Endothelial cell of umbilical vein (primary cell): ENCODE measurements around the gene GPSM1.

ENCODE experiments used
- CTCF ChIP-seq, 2 donors: IDR thresholded peaks; 1 replicate in 1 of 2; 2 replicates in 1 of 2; pipeline ENCODE4 v1.5.1; 2011; ENCODE audit warnings: low read length in 2 of 2, mild to moderate bottlenecking in 2 of 2, moderate library complexity in 2 of 2, control low read depth in 1 of 2, inconsistent platforms in 1 of 2, low read depth in 1 of 2; ENCODE audit not compliant: insufficient read depth in 1 of 2; ENCODE audit errors: extremely low read depth in 1 of 2
- FOS ChIP-seq: IDR thresholded peaks from 2 replicates; pipeline ENCODE4 v1.6.1; 2011; ENCODE audit warnings: mild to moderate bottlenecking, low read length, moderate library complexity, borderline replicate concordance; ENCODE audit not compliant: insufficient read depth
- MAX ChIP-seq: IDR thresholded peaks from 2 replicates; pipeline ENCODE4 v1.6.1; 2011; ENCODE audit not compliant: insufficient read depth, insufficient read length
- MYC ChIP-seq: IDR thresholded peaks from one replicate; pipeline ENCODE4 v1.6.1; 2011; ENCODE audit warnings: mild to moderate bottlenecking, low read depth, low read length

GRCh38 chr9:136381966-136382513 is 54.7 kb downstream of the GPSM1 start:
- no peak for TF ChIP-seq CTCF (IDR thresholded peaks at IDR 0.05; ENCODE audit: extremely low read depth in 1 of 2, insufficient read depth in 1 of 2, low read depth in 1 of 2, low read length in 2 of 2)
- no peak for TF ChIP-seq MAX
- no peak for TF ChIP-seq FOS
- no peak for TF ChIP-seq MYC
